HL-60 (cell line): ENCODE measurements around the gene NAT14.

Experiments used
- DNase-seq, 2 experiments: peaks; one replicate each; pipeline ENCODE4 v3.0.0-alpha.2; 2010 to 2020; ENCODE audit warnings: low read depth in 1 of 2, low spot score in 1 of 2
- H3K27ac ChIP-seq: fragments of 250-450 bp; sonication (Bioruptor Pico); replicated peaks from 2 replicates; pipeline ENCODE4 v1.5.1; 2020; ENCODE audit warnings: mild to moderate bottlenecking, moderate library complexity
- H3K27me3 ChIP-seq: fragments of 250-450 bp; sonication (Bioruptor Pico); 2 replicates; pipeline ENCODE4 v1.5.1; 2021; ENCODE audit warnings: mild to moderate bottlenecking, moderate library complexity; ENCODE audit not compliant: insufficient read depth, poor library complexity, severe bottlenecking
- H3K4me3 ChIP-seq: replicated peaks from 2 replicates; pipeline ENCODE4 v1.5.1; 2011; ENCODE audit warnings: mild to moderate bottlenecking, control low read depth, low read length; ENCODE audit not compliant: insufficient read depth
- CTCF ChIP-seq: IDR thresholded peaks from one replicate; pipeline ENCODE4 v1.5.1; 2011; ENCODE audit warnings: low read length, control low read depth, inconsistent platforms; ENCODE audit not compliant: insufficient read depth
- GABPA ChIP-seq: IDR thresholded peaks from 2 replicates; pipeline ENCODE4 v1.6.1; 2012; ENCODE audit warnings: low read depth
- POLR2AphosphoS5 ChIP-seq: IDR thresholded peaks from 2 replicates; pipeline ENCODE4 v1.6.1; 2012; ENCODE audit warnings: low read depth
- REST ChIP-seq: IDR thresholded peaks from 2 replicates; pipeline ENCODE4 v1.6.1; 2012; ENCODE audit warnings: low read depth; ENCODE audit not compliant: insufficient replicate concordance
- SPI1 ChIP-seq: IDR thresholded peaks from 2 replicates; pipeline ENCODE4 v1.6.1; 2012; ENCODE audit warnings: low read depth, mild to moderate bottlenecking, borderline replicate concordance

NAT14 gene

GRCh38 chr19:55477905-55478304, 7.1 kb upstream of the NAT14 start:
- H3K4me3 ChIP-seq = no peak overlapping the region
- DNase-seq = no peak
- no peak overlapping the region; the same call in 1 of the 2 replicates for H3K27ac ChIP-seq
- H3K27me3 ChIP-seq = no peaks in the 10 kb centered on the region
- TF ChIP-seq REST = no peak
- no peak for TF ChIP-seq CTCF
- no peak for TF ChIP-seq POLR2AphosphoS5
- TF ChIP-seq GABPA = no peak
- TF ChIP-seq SPI1 = no peak

- Histone ChIP-seq H3K4me3 (no peak overlapping the region), H3K27ac (no peak overlapping the region), H3K27me3 (no peaks in the 10 kb centered on the region)
- no peak for DNase-seq
- TF ChIP-seq REST (no peak), POLR2AphosphoS5 (no peak), GABPA (no peak), SPI1 (no peak), CTCF (no peak)
Measured at GRCh38 chr19:55478364-55478763, 6.6 kb upstream of the NAT14 start.

- Histone ChIP-seq H3K27ac (no peak overlapping the region), H3K4me3 (no peak overlapping the region), H3K27me3 (no peaks in the 10 kb centered on the region)
- no peak for DNase-seq
- TF ChIP-seq REST (no peak), CTCF (no peak), GABPA (no peak), POLR2AphosphoS5 (no peak), SPI1 (no peak)
Measured at GRCh38 chr19:55479045-55479444, 5.9 kb upstream of the NAT14 start.
